Liver (tissue), 9 donors: Measurements from ENCODE around the gene MND1. TPM values are rescaled to one million over a fixed set of nuclear protein-coding genes. Genes with fewer than 3 reads are reported as not detected.

ENCODE experiments used
- DNase-seq: peaks from one replicate; pipeline ENCODE4 v3.0.0-alpha.2; 2017; ENCODE audit warnings: low spot score
- H3K27ac ChIP-seq, 2 donors: one replicate each; pipeline ENCODE4 v1.7.0; 2013; ENCODE audit warnings: inconsistent platforms in 2 of 2, low read length in 2 of 2, control low read depth in 1 of 2, low read depth in 1 of 2, mild to moderate bottlenecking in 1 of 2
- H3K27me3 ChIP-seq, 4 donors: one replicate each; pipeline versions ENCODE4 v1.6.1 to v1.7.0; 2013; ENCODE audit warnings: low read length in 3 of 4, inconsistent platforms in 1 of 4, mild to moderate bottlenecking in 1 of 4, moderate library complexity in 1 of 4; ENCODE audit not compliant: control insufficient read depth in 4 of 4, insufficient read depth in 4 of 4
- H3K36me3 ChIP-seq, 4 donors: one replicate each; pipeline versions ENCODE4 v1.6.1 to v1.7.0; 2013; ENCODE audit warnings: low read length in 3 of 4, mild to moderate bottlenecking in 3 of 4, low read depth in 1 of 4, moderate library complexity in 1 of 4; ENCODE audit not compliant: control insufficient read depth in 4 of 4, insufficient read depth in 3 of 4
- H3K4me1 ChIP-seq, 4 donors: one replicate each; pipeline versions ENCODE4 v1.6.1 to v1.7.0; 2013; ENCODE audit warnings: low read length in 3 of 4, mild to moderate bottlenecking in 3 of 4, moderate library complexity in 1 of 4; ENCODE audit not compliant: control insufficient read depth in 4 of 4, insufficient read depth in 4 of 4
- H3K4me3 ChIP-seq, 3 donors: one replicate each; pipeline versions ENCODE4 v1.6.1 to v1.7.0; 2013; ENCODE audit warnings: low read length in 3 of 3, control low read depth in 1 of 3, low read depth in 1 of 3, mild to moderate bottlenecking in 1 of 3
- H3K9ac ChIP-seq, 2 donors: one replicate each; pipeline ENCODE4 v1.7.0; 2013; ENCODE audit warnings: low read length in 2 of 2, mild to moderate bottlenecking in 2 of 2, moderate library complexity in 2 of 2, control low read depth in 1 of 2, low read depth in 1 of 2
- H3K9me3 ChIP-seq, 4 donors: one replicate each; pipeline versions ENCODE4 v1.6.1 to v1.7.0; 2013; ENCODE audit warnings: low read length in 3 of 4; ENCODE audit not compliant: control insufficient read depth in 4 of 4
- CTCF ChIP-seq: fragments of 150-350 bp; IDR thresholded peaks from 2 replicates; pipeline ENCODE4 v1.5.1; 2017; ENCODE audit warnings: improper control_type of control experiment, low read depth, low read length; ENCODE audit not compliant: missing input control
- EGR1 ChIP-seq, 2 donors: IDR thresholded peaks; 2 replicates each; pipeline ENCODE4 v1.6.1; 2016 to 2018; ENCODE audit warnings: antibody characterized with exemption in 2 of 2, low read depth in 2 of 2
- FOXA2 ChIP-seq: IDR thresholded peaks from 2 replicates; pipeline ENCODE4 v1.6.1; 2016; ENCODE audit warnings: antibody characterized with exemption
- HNF4A ChIP-seq, 2 donors: conservative IDR thresholded peaks; 2 replicates each; pipeline ENCODE4 v1.6.1; 2016; ENCODE audit warnings: antibody characterized with exemption in 2 of 2, mild to moderate bottlenecking in 2 of 2
- HNF4G ChIP-seq: IDR thresholded peaks from 2 replicates; pipeline ENCODE4 v1.6.1; 2016; ENCODE audit warnings: antibody characterized with exemption
- NR2F2 ChIP-seq: IDR thresholded peaks from 2 replicates; pipeline ENCODE4 v1.6.1; 2016; ENCODE audit warnings: antibody characterized with exemption
- RAD21 ChIP-seq, 2 donors: IDR thresholded peaks; 2 replicates each; pipeline ENCODE4 v1.6.1; 2016; ENCODE audit warnings: antibody characterized with exemption in 2 of 2, mild to moderate bottlenecking in 2 of 2
- SP1 ChIP-seq: IDR thresholded peaks from 2 replicates; pipeline ENCODE4 v1.6.1; 2018; ENCODE audit warnings: antibody characterized with exemption, mild to moderate bottlenecking
- TAF1 ChIP-seq: conservative IDR thresholded peaks from 2 replicates; pipeline ENCODE4 v1.6.1; 2016; ENCODE audit warnings: antibody characterized with exemption, mild to moderate bottlenecking
- YY1 ChIP-seq: IDR thresholded peaks from 2 replicates; pipeline ENCODE4 v1.6.1; 2016; ENCODE audit warnings: antibody characterized with exemption, mild to moderate bottlenecking
- WGBS: extraction: QIAGEN DNeasy Blood & Tissue Kit; methylation state at CpG from one replicate; pipeline ENCODE4 v1.1.7; 2013; 5-methylcytosine and 5-hydroxymethylcytosine counted together
- polyA plus RNA-seq, 2 donors: library from polyadenylated mRNA; stranded (reverse) in 1 of 2; unstranded in 1 of 2; fragments of 200-250 nt in 1 of 2; fragments of >200 nt in 1 of 2; fragmentation: Nextera tagmentation in 1 of 2; extraction: Ambion mirVana in 1 of 2; gene quantifications; one replicate each; pipeline versions ENCODE4 v1.2.1 to v1.2.3, GENCODE V29; 2013 to 2015
- total RNA-seq, 2 donors: library from RNA; depleted of rRNA; stranded (reverse); fragments of >200 nt; gene quantifications; one replicate each; pipeline ENCODE4 v1.2.3, GENCODE V29; 2014
- TF ChIP-seq, protein P1 (sequence below): IDR thresholded peaks from 2 replicates; pipeline ENCODE4 v1.6.1; 2016; ENCODE audit warnings: antibody characterized with exemption, mild to moderate bottlenecking
- TF ChIP-seq, protein P2 (sequence below): IDR thresholded peaks from 2 replicates; pipeline ENCODE4 v1.6.1; 2016; ENCODE audit warnings: antibody characterized with exemption
- TF ChIP-seq, protein P3 (sequence below): IDR thresholded peaks from 2 replicates; pipeline ENCODE4 v1.6.1; 2016; ENCODE audit warnings: antibody characterized with exemption
- donor health status: healthy.
- donor health status: healthy.
- donor health status: healthy.
- donor health status: healthy.
- donor health status: healthy.

The MND1 gene
- total and polyA plus RNA-seq, 4 donors = 0.17 to 2.5 (median 0.42) TPM

- Histone ChIP-seq H3K36me3 (no peaks in the 10 kb centered on the region), H3K9ac (no peak overlapping the region), H3K27me3 (no peaks in the 10 kb centered on the region), H3K9me3 (no peaks in the 10 kb centered on the region), H3K27ac (no peak overlapping the region), H3K4me3 (no peak overlapping the region), H3K4me1 (no peaks in the 10 kb centered on the region)
- TF ChIP-seq CTCF = no peak
- TF ChIP-seq FOXA2 = no peak
- no peak for TF ChIP-seq HNF4A (conservative IDR thresholded peaks at IDR 0.05)
- TF ChIP-seq RAD21 (IDR thresholded peaks at IDR 0.05) = no peak
- TF ChIP-seq NR2F2 = no peak
- TF ChIP-seq, protein P1, sequence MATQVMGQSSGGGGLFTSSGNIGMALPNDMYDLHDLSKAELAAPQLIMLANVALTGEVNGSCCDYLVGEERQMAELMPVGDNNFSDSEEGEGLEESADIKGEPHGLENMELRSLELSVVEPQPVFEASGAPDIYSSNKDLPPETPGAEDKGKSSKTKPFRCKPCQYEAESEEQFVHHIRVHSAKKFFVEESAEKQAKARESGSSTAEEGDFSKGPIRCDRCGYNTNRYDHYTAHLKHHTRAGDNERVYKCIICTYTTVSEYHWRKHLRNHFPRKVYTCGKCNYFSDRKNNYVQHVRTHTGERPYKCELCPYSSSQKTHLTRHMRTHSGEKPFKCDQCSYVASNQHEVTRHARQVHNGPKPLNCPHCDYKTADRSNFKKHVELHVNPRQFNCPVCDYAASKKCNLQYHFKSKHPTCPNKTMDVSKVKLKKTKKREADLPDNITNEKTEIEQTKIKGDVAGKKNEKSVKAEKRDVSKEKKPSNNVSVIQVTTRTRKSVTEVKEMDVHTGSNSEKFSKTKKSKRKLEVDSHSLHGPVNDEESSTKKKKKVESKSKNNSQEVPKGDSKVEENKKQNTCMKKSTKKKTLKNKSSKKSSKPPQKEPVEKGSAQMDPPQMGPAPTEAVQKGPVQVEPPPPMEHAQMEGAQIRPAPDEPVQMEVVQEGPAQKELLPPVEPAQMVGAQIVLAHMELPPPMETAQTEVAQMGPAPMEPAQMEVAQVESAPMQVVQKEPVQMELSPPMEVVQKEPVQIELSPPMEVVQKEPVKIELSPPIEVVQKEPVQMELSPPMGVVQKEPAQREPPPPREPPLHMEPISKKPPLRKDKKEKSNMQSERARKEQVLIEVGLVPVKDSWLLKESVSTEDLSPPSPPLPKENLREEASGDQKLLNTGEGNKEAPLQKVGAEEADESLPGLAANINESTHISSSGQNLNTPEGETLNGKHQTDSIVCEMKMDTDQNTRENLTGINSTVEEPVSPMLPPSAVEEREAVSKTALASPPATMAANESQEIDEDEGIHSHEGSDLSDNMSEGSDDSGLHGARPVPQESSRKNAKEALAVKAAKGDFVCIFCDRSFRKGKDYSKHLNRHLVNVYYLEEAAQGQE = no peak
- no peak for TF ChIP-seq TAF1
- no peak for TF ChIP-seq HNF4G
- TF ChIP-seq YY1 = no peak
- TF ChIP-seq, protein P2, sequence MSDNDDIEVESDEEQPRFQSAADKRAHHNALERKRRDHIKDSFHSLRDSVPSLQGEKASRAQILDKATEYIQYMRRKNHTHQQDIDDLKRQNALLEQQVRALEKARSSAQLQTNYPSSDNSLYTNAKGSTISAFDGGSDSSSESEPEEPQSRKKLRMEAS = no peak
- TF ChIP-seq SP1 = no peak
- 96% methylated on average over 1 of the region's 1 CpG for WGBS
- no peak for DNase-seq
These were observed 24.5 kb downstream of the MND1 start for GRCh38 chr4:153369021-153369420.

GRCh38 chr4:153371701-153372234 lies 27.3 kb downstream of the MND1 start:
- no peaks in the 10 kb centered on the region for H3K36me3 ChIP-seq
- no peaks in the 10 kb centered on the region for H3K9me3 ChIP-seq
- H3K27me3 ChIP-seq = no peaks in the 10 kb centered on the region
- no peak for TF ChIP-seq HNF4A (conservative IDR thresholded peaks at IDR 0.05)
- TF ChIP-seq, protein P3, sequence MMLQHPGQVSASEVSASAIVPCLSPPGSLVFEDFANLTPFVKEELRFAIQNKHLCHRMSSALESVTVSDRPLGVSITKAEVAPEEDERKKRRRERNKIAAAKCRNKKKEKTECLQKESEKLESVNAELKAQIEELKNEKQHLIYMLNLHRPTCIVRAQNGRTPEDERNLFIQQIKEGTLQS = no peak
- no peak for TF ChIP-seq CTCF
- no peak for TF ChIP-seq FOXA2
- TF ChIP-seq YY1 = no peak
- TF ChIP-seq, protein P2 = no peak
- no peak for TF ChIP-seq EGR1 (IDR thresholded peaks at IDR 0.05; ENCODE audit: low read depth in 2 of 2)
- H3K27ac ChIP-seq = no peak overlapping the region
- H3K9ac ChIP-seq = no peak overlapping the region
- DNase-seq = no peak
- H3K4me1 ChIP-seq = no peaks in the 10 kb centered on the region
- no peak overlapping the region for H3K4me3 ChIP-seq
- WGBS = 94% methylated on average over 6 of the region's 6 CpGs
